ENCODE data around the gene TMEM45A.

Gene TMEM45A

GRCh38 chr3:100600181-100601042, 108.0 kb downstream of the TMEM45A start:
- H3K27ac Mint-ChIP-seq, result no peak overlapping the region

GRCh38 chr3:100602506-100603444, 110.4 kb downstream of the TMEM45A start:
- Mint-ChIP-seq H3K4me1 (peaks cover 5% of the 10 kb centered on the region), H3K9me3 (peaks cover 9% of the 10 kb centered on the region), H3K36me3 (ENCODE audit: low read depth) (no peaks in the 10 kb centered on the region), H3K27me3 (ENCODE audit: low read depth) (peaks cover 10% of the 10 kb centered on the region), H3K4me3 (no peak overlapping the region), H3K27ac (no peak overlapping the region)
- no peak for TF ChIP-seq CTCF (IDR thresholded peaks at IDR 0.05; ENCODE audit: unreplicated experiment in 3 of 3)

More at GRCh38 chr3:100600181-100601042, 108.0 kb downstream of the TMEM45A start:
- peaks cover 5% of the 10 kb centered on the region for H3K4me1 Mint-ChIP-seq
- peaks cover 8% of the 10 kb centered on the region for H3K27me3 Mint-ChIP-seq (ENCODE audit: low read depth)
- H3K4me3 Mint-ChIP-seq, result no peak overlapping the region
- peaks cover 9% of the 10 kb centered on the region for H3K9me3 Mint-ChIP-seq
- TF ChIP-seq CTCF (IDR thresholded peaks at IDR 0.05; ENCODE audit: unreplicated experiment in 3 of 3), result no peak
- H3K36me3 Mint-ChIP-seq (ENCODE audit: low read depth), result no peaks in the 10 kb centered on the region

GRCh38 chr3:100603469-100603868, 111.0 kb downstream of the TMEM45A start:
- TF ChIP-seq CTCF (IDR thresholded peaks at IDR 0.05; ENCODE audit: unreplicated experiment in 3 of 3), result peak; percentile 35 to 44 (median 37)
- H3K9me3 Mint-ChIP-seq, result peaks cover 9% of the 10 kb centered on the region
- H3K4me3 Mint-ChIP-seq, result no peak overlapping the region
- H3K36me3 Mint-ChIP-seq (ENCODE audit: low read depth), result no peaks in the 10 kb centered on the region
- H3K4me1 Mint-ChIP-seq, result peaks cover 5% of the 10 kb centered on the region
- H3K27ac Mint-ChIP-seq, result peak overlapping the region in 1 of 3 experiments; percentile 34
- H3K27me3 Mint-ChIP-seq (ENCODE audit: low read depth), result peaks cover 10% of the 10 kb centered on the region

- no peak for TF ChIP-seq CTCF (IDR thresholded peaks at IDR 0.05; ENCODE audit: unreplicated experiment in 3 of 3)
- Mint-ChIP-seq H3K27ac (no peak overlapping the region), H3K9me3 (peaks cover 9% of the 10 kb centered on the region), H3K4me3 (no peak overlapping the region), H3K27me3 (ENCODE audit: low read depth) (peaks cover 14% of the 10 kb centered on the region), H3K36me3 (ENCODE audit: low read depth) (no peaks in the 10 kb centered on the region), H3K4me1 (peaks cover 5% of the 10 kb centered on the region)
These were observed 112.9 kb downstream of the TMEM45A start for GRCh38 chr3:100605358-100605757.

DNA sequence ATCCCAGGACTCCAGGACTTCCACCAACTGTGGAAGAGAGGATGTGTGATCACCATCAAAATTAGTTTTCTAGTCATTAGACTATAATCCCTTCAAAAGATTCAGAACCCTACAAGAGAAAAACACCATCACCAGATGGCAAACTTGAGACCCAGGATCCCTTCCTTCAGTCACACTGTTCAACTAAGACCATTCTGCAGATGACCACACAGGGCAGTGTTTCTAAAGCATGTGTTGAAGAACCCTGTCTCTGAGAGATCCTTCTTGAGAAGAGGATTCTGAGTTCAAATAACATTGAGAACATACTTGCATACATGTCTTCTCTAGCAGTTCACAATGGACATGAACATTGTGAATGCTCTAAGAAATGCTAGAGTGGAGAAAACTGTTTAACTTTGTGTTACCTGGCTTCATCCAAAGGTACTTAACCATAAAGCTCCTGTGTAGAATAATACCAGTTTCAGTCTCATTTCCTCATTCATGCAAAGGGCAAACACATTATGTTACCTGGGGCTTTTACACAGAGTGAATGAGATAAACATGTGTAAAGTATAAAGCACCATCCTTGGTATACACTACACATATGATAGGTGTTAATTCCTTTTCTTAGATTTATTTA, 114.6 kb downstream of the TMEM45A start:
- no peak overlapping the region for H3K27ac Mint-ChIP-seq
- no peak overlapping the region for H3K4me3 Mint-ChIP-seq
- H3K36me3 Mint-ChIP-seq (ENCODE audit: low read depth), result no peaks in the 10 kb centered on the region
- peaks cover 14% of the 10 kb centered on the region for H3K27me3 Mint-ChIP-seq (ENCODE audit: low read depth)
- H3K9me3 Mint-ChIP-seq, result peaks cover 3% of the 10 kb centered on the region
- H3K4me1 Mint-ChIP-seq, result peaks cover 5% of the 10 kb centered on the region
- no peak for TF ChIP-seq CTCF (IDR thresholded peaks at IDR 0.05; ENCODE audit: unreplicated experiment in 3 of 3)
